Forelimb muscle (tissue), 1 donor: ENCODE measurements around the gene KPNA6. TPM values are rescaled to one million over a fixed set of nuclear protein-coding genes. Genes with fewer than 3 reads are reported as not detected.
"Not testable (repeated sequence)": the region's sequence is repeated elsewhere in the genome, so short reads cannot be mapped to it uniquely, and the experiment has no call there.

Experiments used
- DNase-seq: peaks from one replicate; pipeline ENCODE4 v3.0.0-alpha.2; 2013; ENCODE audit warnings: low read depth
- polyA plus RNA-seq: library from polyadenylated mRNA; unstranded; fragments of 120-200 nt; gene quantifications from one replicate; pipeline ENCODE4 v1.2.1, GENCODE V29; 2013; ENCODE audit not compliant: insufficient read length

KPNA6 gene
- polyA plus RNA-seq, 1 donor: 23.4 TPM

GRCh38 chr1:32142446-32143301 is 34.8 kb downstream of the KPNA6 start:
- peak; percentile 96 for DNase-seq

GRCh38 chr1:32143302-32143695 is 35.4 kb downstream of the KPNA6 start:
- DNase-seq: not testable (repeated sequence)

GRCh38 chr1:32144033-32144432 is 36.2 kb downstream of the KPNA6 start:
- DNase-seq: no peak

- DNase-seq: not testable (repeated sequence)
Measured at GRCh38 chr1:32147799-32148198, 39.9 kb downstream of the KPNA6 start.

GRCh38 chr1:32150847-32151246 is 43.0 kb downstream of the KPNA6 start:
- no peak for DNase-seq

GRCh38 chr1:32151319-32151787 is 43.5 kb downstream of the KPNA6 start:
- DNase-seq: peak; percentile 50

GRCh38 chr1:32159189-32159588 is 51.3 kb downstream of the KPNA6 start:
- no peak for DNase-seq

GRCh38 chr1:32163405-32163804 is 55.5 kb downstream of the KPNA6 start:
- DNase-seq: no peak

GRCh38 chr1:32165633-32166032 is 57.8 kb downstream of the KPNA6 start:
- DNase-seq: not testable (repeated sequence)

- no peak for DNase-seq
Measured at GRCh38 chr1:32170991-32171390, 63.1 kb downstream of the KPNA6 start.

- DNase-seq: no peak
Measured at GRCh38 chr1:32172621-32173245, 64.9 kb downstream of the KPNA6 start.

GRCh38 chr1:32178380-32179192 is 70.7 kb downstream of the KPNA6 start:
- no peak for DNase-seq

- no peak for DNase-seq
Measured at GRCh38 chr1:32179193-32179442, 71.3 kb downstream of the KPNA6 start.

- peak; percentile 83 for DNase-seq
Measured at GRCh38 chr1:32179443-32180185, 71.8 kb downstream of the KPNA6 start, which contains the start of gene TXLNA. Gene TXLNA, plus strand, starts transcription at chr1:32179675. Its CDS starts 671 bp downstream, at chr1:32180346.

GRCh38 chr1:32180186-32181060 is 72.6 kb downstream of the KPNA6 start:
- no peak for DNase-seq

GRCh38 chr1:32181065-32181464 is 73.2 kb downstream of the KPNA6 start:
- no peak for DNase-seq

GRCh38 chr1:32181563-32181962 is 73.7 kb downstream of the KPNA6 start:
- no peak for DNase-seq

- DNase-seq: no peak
Measured at GRCh38 chr1:32182060-32182459, 74.2 kb downstream of the KPNA6 start.

GRCh38 chr1:32184650-32185049 is 76.8 kb downstream of the KPNA6 start:
- no peak for DNase-seq

- no peak for DNase-seq
Measured at GRCh38 chr1:32186077-32186476, 78.2 kb downstream of the KPNA6 start.

GRCh38 chr1:32186491-32186890 is 78.6 kb downstream of the KPNA6 start:
- no peak for DNase-seq
